Endothelial cell of umbilical vein (primary cell): Measurements from ENCODE around the gene A3GALT2. TPM values are rescaled to one million over a fixed set of nuclear protein-coding genes. Genes with fewer than 3 reads are reported as not detected.

Experiments used
- BruUV-seq: library from RNA; stranded (reverse); fragments of 400-500 nt; replicated peaks from 2 replicates; lab custom pipeline; 2021; lab: Mats Ljungman, UMichigan
- CTCF ChIA-PET: fragments of 300-600, 350-600 bp; sonication (Branson Sonifier 250); formaldehyde crosslinking; loops from one replicate; lab custom pipeline; 2021; ENCODE audit warnings: antibody characterized with exemption, inconsistent platforms; lab: Charles Lee
- POLR2A ChIA-PET: fragments of 300-600, 350-600 bp; sonication (Branson Sonifier 250); formaldehyde crosslinking; loops from one replicate; lab custom pipeline; 2021; ENCODE audit warnings: antibody characterized with exemption, inconsistent platforms; lab: Charles Lee
- DNase-seq: peaks from one replicate; pipeline ENCODE4 v3.0.0-alpha.2; 2011; ENCODE audit warnings: low read depth, low spot score
- FAIRE-seq: peaks from 2 replicates; lab custom pipeline; 2011; peaks lifted over from hg19 to GRCh38; lab: Jason Lieb, UNC
- H2AFZ ChIP-seq: 2 replicates; pipeline ENCODE4 v1.6.0; 2012; ENCODE audit warnings: low read depth, low read length, control low read depth, inconsistent platforms
- H3K27ac ChIP-seq: 2 replicates; pipeline ENCODE4 v1.5.1; 2011; ENCODE audit warnings: low read depth, mild to moderate bottlenecking, control low read depth, low read length, moderate library complexity; ENCODE audit not compliant: insufficient read depth
- H3K27me3 ChIP-seq, 2 experiments: 2 replicates each; pipeline versions ENCODE4 v1.6.0 to v1.6.1; 2011; ENCODE audit warnings: low read length in 2 of 2, mixed read lengths in 1 of 2; ENCODE audit not compliant: control insufficient read depth in 2 of 2, insufficient read depth in 2 of 2
- H3K36me3 ChIP-seq, 2 experiments: 2 replicates in 1 of 2; 3 replicates in 1 of 2; pipeline ENCODE4 v1.5.1; 2011; ENCODE audit warnings: low read length in 2 of 2, mild to moderate bottlenecking in 1 of 2, moderate library complexity in 1 of 2; ENCODE audit not compliant: control insufficient read depth in 2 of 2, insufficient read depth in 2 of 2; ENCODE audit errors: extremely low read depth in 1 of 2
- H3K4me1 ChIP-seq: 3 replicates; pipeline ENCODE4 v1.5.1; 2011; ENCODE audit warnings: mild to moderate bottlenecking, low read length; ENCODE audit not compliant: control insufficient read depth, insufficient read depth; ENCODE audit errors: extremely low read depth
- H3K4me2 ChIP-seq: 2 replicates; pipeline ENCODE4 v1.6.1; 2011; ENCODE audit warnings: low read length, control low read depth, mixed read lengths; ENCODE audit not compliant: insufficient read depth
- H3K4me3 ChIP-seq, 3 experiments: fragments of 200-600 bp in 1 of 3; sonication (generic), shearing (Covaris generic) in 1 of 3; replicated peaks in 1 of 3; 2 replicates each; pipeline ENCODE4 v1.5.1; 2011 to 2016; ENCODE audit warnings: control low read depth in 3 of 3, low read length in 3 of 3, mild to moderate bottlenecking in 2 of 3, inconsistent platforms in 1 of 3, low read depth in 1 of 3, moderate library complexity in 1 of 3; ENCODE audit not compliant: insufficient read depth in 1 of 3
- H3K79me2 ChIP-seq: 2 replicates; pipeline ENCODE4 v1.6.0; 2012; ENCODE audit warnings: low read length, inconsistent platforms; ENCODE audit not compliant: control insufficient read depth, insufficient read depth
- H3K9ac ChIP-seq: replicated peaks from 2 replicates; pipeline ENCODE3; 2011; ENCODE audit warnings: low read length, control low read depth; ENCODE audit not compliant: insufficient read depth; ENCODE audit errors: extremely low read depth
- H3K9me1 ChIP-seq: replicated peaks from 3 replicates; pipeline ENCODE4 v1.6.0; 2011; ENCODE audit warnings: mild to moderate bottlenecking, low read length; ENCODE audit not compliant: control insufficient read depth, insufficient read depth; ENCODE audit errors: extremely low read depth
- H3K9me3 ChIP-seq: replicated peaks from 2 replicates; pipeline ENCODE4 v1.5.1; 2012; ENCODE audit warnings: low read length, inconsistent platforms; ENCODE audit not compliant: control insufficient read depth, insufficient read depth
- H4K20me1 ChIP-seq: replicated peaks from 2 replicates; pipeline ENCODE3; 2011; ENCODE audit warnings: mild to moderate bottlenecking, low read length; ENCODE audit not compliant: control insufficient read depth, insufficient read depth; ENCODE audit errors: extremely low read depth
- EZH2 ChIP-seq: IDR thresholded peaks from 2 replicates; pipeline ENCODE4 v1.6.1; 2012; ENCODE audit warnings: borderline replicate concordance, low read depth, mild to moderate bottlenecking, moderate library complexity, low read length, inconsistent platforms; ENCODE audit not compliant: severe bottlenecking
- FOS ChIP-seq: IDR thresholded peaks from 2 replicates; pipeline ENCODE4 v1.6.1; 2011; ENCODE audit warnings: mild to moderate bottlenecking, low read length, moderate library complexity, borderline replicate concordance; ENCODE audit not compliant: insufficient read depth
- GATA2 ChIP-seq: IDR thresholded peaks from 2 replicates; pipeline ENCODE4 v1.7.0; 2011; ENCODE audit warnings: low read depth, mild to moderate bottlenecking, moderate library complexity, mixed read lengths, low read length; ENCODE audit not compliant: insufficient read length, insufficient read depth
- JUN ChIP-seq: IDR thresholded peaks from 2 replicates; pipeline ENCODE4 v1.6.1; 2011; ENCODE audit warnings: borderline replicate concordance, low read depth; ENCODE audit not compliant: insufficient read length, insufficient read depth
- MYC ChIP-seq: IDR thresholded peaks from one replicate; pipeline ENCODE4 v1.6.1; 2011; ENCODE audit warnings: mild to moderate bottlenecking, low read depth, low read length
- POLR2A ChIP-seq: IDR thresholded peaks from 2 replicates; pipeline ENCODE4 v1.6.1; 2012; ENCODE audit warnings: low read depth, mild to moderate bottlenecking, control low read depth, low read length
- POLR2AphosphoS5 ChIP-seq: IDR thresholded peaks from 2 replicates; pipeline ENCODE4 v1.6.1; 2012; ENCODE audit warnings: low read depth, mild to moderate bottlenecking, control low read depth, low read length, moderate library complexity; ENCODE audit not compliant: insufficient read depth
- dilution Hi-C: fragments of 300-500 bp; cut with MboI; formaldehyde crosslinking; loops from one replicate; pipeline ENCODE4 v1.15.0; 2019; ENCODE audit warnings: low sequenced_read_pairs; ENCODE audit not compliant: extremely low pct_ligation_motif_present
- intact Hi-C: fragments of 100-400 bp; cut with micrococcal nuclease; formaldehyde crosslinking; loops from one replicate; pipeline ENCODE4 v1.10.0; 2022
- polyA plus RNA-seq, 4 experiments: library from polyadenylated mRNA; depleted of rRNA in 3 of 4; stranded (reverse) in 3 of 4; unstranded in 1 of 4; fragments of >200 nt; gene quantifications; 2 replicates each; pipeline versions ENCODE4 v1.2.1 to v1.2.3, GENCODE V29; 2011 to 2012; ENCODE audit warnings: missing spikeins in 1 of 4
- total RNA-seq: library from RNA; stranded (reverse); gene quantifications from 2 replicates; pipeline ENCODE4 v1.2.3, GENCODE V29; 2021
- TF ChIP-seq, protein P1 (sequence below): IDR thresholded peaks from 2 replicates; pipeline ENCODE4 v1.6.1; 2011; ENCODE audit not compliant: insufficient read depth, insufficient read length
- TF ChIP-seq, protein P2 (sequence below), 2 donors: IDR thresholded peaks; 1 replicate in 1 of 2; 2 replicates in 1 of 2; pipeline ENCODE4 v1.5.1; 2011; ENCODE audit warnings: low read length in 2 of 2, mild to moderate bottlenecking in 2 of 2, moderate library complexity in 2 of 2, control low read depth in 1 of 2, inconsistent platforms in 1 of 2, low read depth in 1 of 2; ENCODE audit not compliant: insufficient read depth in 1 of 2; ENCODE audit errors: extremely low read depth in 1 of 2

Gene A3GALT2
- total and polyA plus RNA-seq, 2 donors (not counting 3 experiments of a cell fraction or from before 2014, with no cell fraction given): not detected

DNA sequence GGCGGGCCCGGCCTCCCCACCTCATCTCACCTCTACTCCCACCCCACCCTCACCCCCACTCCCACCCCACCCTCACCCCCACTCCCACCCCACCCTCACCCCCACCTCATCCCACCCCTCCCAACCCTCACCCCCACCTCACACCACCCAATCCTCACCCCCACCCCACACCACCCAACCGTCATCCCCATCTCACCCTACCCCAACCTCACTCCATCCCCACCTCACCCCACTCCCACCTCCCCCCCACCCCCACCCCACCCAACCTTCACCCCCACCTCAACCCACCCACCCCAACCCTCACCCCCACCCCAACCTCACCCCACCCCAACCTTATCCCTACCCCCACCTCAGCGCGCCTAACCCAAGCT is 13.4 kb downstream of the A3GALT2 start:
- Histone ChIP-seq H3K4me1 (peaks cover 2% of the 10 kb centered on the region), H3K79me2 (no peaks in the 10 kb centered on the region), H2AFZ (no peak overlapping the region), H3K9me3 (no peaks in the 10 kb centered on the region), H3K9ac (no peak overlapping the region), H3K9me1 (no peaks in the 10 kb centered on the region), H3K27ac (no peak overlapping the region), H4K20me1 (no peaks in the 10 kb centered on the region), H3K4me3 (no peak overlapping the region), H3K27me3 (peaks cover 0 to 9% of the 10 kb centered on the region in 2 experiments), H3K36me3 (no peaks in the 10 kb centered on the region), H3K4me2 (no peak overlapping the region)
- POLR2A ChIA-PET: no interaction called here
- FAIRE-seq: no peak
- CTCF ChIA-PET: no interaction called here
- dilution Hi-C loops: no loop called here
- TF ChIP-seq EZH2 (no peak), POLR2A (no peak), MYC (no peak), GATA2 (no peak), POLR2AphosphoS5 (no peak), JUN (no peak), FOS (no peak)
- TF ChIP-seq, protein P1, sequence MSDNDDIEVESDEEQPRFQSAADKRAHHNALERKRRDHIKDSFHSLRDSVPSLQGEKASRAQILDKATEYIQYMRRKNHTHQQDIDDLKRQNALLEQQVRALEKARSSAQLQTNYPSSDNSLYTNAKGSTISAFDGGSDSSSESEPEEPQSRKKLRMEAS: no peak
- TF ChIP-seq, protein P2, sequence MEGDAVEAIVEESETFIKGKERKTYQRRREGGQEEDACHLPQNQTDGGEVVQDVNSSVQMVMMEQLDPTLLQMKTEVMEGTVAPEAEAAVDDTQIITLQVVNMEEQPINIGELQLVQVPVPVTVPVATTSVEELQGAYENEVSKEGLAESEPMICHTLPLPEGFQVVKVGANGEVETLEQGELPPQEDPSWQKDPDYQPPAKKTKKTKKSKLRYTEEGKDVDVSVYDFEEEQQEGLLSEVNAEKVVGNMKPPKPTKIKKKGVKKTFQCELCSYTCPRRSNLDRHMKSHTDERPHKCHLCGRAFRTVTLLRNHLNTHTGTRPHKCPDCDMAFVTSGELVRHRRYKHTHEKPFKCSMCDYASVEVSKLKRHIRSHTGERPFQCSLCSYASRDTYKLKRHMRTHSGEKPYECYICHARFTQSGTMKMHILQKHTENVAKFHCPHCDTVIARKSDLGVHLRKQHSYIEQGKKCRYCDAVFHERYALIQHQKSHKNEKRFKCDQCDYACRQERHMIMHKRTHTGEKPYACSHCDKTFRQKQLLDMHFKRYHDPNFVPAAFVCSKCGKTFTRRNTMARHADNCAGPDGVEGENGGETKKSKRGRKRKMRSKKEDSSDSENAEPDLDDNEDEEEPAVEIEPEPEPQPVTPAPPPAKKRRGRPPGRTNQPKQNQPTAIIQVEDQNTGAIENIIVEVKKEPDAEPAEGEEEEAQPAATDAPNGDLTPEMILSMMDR (IDR thresholded peaks at IDR 0.05; ENCODE audit: extremely low read depth in 1 of 2, insufficient read depth in 1 of 2, low read depth in 1 of 2, low read length in 2 of 2): no peak
- DNase-seq: no peak
- no TSS peak for BruUV-seq
- intact Hi-C loops: no loop called here
